Ecto neural progenitor cell (in vitro differentiated cells): ENCODE data around the gene DNM1.

Source experiments
- DNase-seq: peaks from one replicate; pipeline ENCODE4 v3.0.0-alpha.2; 2018; ENCODE audit warnings: low spot score

DNM1 gene

GRCh38 chr9:128203024-128203706, at the start of gene DNM1:
Gene DNM1 (plus strand): TSS chr9:128203379. CDS start chr9:128203471, 92 bp downstream.
- peak; percentile 86 for DNase-seq

DNA sequence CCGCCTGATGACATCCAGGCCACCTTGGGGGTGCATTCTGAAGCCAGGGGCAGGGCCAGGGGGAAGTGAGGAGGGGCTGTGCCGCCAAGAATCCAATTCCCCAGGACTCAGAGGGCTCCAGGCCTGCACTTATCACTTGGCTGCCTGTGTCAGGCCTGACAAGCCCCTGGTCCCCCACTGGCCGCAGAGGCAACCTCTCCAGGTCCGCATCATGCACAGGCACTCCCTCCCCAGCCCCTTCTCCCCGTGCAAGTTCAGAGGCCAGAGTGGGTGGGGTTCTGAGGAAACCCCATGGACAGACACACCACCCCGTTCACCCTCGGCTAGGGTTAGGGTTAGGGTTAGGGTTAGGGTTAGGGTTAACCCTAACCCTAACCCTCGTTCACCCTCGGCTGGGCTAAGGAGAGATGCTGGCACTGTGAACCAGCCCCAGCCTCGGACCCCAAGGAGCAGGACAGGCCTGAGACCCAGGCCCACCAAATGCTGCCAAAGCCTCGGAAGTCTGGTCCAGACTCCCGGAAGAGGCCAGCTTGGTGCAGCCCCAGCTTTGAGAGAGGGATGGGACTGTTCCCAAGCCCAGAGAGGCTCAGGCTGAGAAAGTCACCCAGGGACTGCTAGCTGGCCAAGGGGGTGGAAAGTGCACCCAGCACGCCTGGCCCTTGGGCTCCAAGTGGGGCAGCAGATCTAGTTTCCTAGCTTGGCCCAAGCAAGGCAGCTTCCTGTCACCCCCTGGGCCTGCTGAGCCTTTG, 49.1 kb upstream of the DNM1 start:
- DNase-seq = no peak

DNA sequence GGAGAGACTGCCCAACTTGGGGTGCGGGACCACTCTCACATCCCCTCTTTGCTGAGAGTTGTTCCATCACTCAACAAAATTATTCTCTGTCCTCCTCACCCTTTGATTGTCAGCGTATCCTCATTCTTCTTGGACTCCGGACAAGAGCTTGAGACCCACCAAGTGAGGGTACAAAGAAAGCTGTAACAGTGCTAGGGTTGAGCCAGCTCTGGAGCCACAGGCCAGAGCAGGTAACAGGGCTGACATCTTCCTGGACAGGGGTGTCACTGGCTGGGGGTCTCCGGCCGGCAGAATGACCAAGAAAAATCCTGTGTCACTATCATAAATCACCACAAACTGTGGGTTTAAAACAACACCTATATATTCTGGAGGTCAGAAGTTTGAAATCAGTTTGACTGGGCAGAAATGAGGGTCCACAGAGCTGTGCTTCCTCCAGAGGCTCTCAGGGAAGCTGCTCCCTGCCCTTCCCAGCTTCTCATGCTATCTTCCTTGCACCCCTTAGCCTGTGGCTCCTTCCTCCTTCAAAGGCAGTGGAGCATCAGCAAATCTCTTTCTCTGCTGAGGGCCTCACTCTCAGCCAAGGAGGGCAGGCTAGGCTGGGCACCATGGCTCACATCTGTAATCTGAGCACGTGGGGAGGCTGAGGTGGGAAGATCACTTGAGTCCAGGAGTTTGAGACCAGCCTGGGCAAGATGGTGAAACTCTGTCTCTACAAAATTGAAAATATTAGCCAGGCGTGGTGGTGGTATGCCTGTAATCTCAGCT, 47.3 kb upstream of the DNM1 start:
- no peak for DNase-seq

DNA sequence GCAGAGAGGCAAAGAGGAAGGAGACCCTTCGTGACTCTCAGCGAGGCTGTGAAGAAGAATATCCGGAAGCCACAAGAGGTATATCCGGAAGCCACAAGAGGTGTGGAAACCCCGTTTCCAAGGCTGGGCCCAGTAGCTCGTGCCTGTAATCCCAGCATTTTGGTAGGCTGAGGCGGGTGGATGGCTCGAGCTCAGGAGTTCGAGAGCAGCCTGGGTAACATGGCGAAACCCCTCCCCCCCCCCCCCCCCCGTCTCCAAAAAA, 43.7 kb upstream of the DNM1 start:
- DNase-seq = no peak

GRCh38 chr9:128159784-128160602, 43.2 kb upstream of the DNM1 start, which contains the start of gene BBLN:
Gene BBLN (plus strand): TSS chr9:128160265. CDS start chr9:128160408, 143 bp downstream.
- peak; percentile 98 for DNase-seq

- DNase-seq = peak; percentile 54
Observed at GRCh38 chr9:128160603-128160987, 42.6 kb upstream of the DNM1 start.

DNA sequence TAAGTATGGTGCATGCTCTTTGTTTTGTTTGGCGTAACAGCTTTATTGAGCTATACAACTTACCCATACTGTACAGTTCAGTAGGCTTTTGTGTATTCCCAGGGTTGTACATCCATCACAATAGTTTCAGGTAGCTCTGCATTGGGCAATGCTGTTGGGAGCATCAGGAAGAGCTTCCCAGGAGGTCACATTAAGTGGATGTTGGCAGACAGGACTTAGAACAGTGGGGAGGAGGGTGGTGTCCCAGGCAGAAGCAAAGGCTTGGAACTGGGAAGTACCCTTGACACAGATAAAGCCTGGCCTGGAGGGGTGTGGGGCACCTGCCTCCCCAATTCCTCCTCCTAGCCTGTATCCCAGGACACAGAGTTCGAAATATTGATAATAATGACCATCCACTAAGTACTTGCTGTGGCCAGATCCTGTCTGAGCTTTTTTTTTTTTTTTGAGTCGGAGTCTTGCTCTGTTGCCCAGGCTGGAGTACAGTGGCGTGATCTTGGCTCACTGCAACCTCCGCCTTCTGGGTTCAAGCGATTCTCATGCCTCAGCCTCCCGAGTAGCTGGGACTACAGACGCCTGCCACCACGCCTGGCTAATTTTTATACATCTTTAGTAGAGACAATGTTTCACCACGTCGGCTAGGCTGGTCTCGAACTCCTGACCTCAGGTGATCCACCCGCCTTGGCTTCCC, 41.8 kb upstream of the DNM1 start:
- DNase-seq = no peak

DNA sequence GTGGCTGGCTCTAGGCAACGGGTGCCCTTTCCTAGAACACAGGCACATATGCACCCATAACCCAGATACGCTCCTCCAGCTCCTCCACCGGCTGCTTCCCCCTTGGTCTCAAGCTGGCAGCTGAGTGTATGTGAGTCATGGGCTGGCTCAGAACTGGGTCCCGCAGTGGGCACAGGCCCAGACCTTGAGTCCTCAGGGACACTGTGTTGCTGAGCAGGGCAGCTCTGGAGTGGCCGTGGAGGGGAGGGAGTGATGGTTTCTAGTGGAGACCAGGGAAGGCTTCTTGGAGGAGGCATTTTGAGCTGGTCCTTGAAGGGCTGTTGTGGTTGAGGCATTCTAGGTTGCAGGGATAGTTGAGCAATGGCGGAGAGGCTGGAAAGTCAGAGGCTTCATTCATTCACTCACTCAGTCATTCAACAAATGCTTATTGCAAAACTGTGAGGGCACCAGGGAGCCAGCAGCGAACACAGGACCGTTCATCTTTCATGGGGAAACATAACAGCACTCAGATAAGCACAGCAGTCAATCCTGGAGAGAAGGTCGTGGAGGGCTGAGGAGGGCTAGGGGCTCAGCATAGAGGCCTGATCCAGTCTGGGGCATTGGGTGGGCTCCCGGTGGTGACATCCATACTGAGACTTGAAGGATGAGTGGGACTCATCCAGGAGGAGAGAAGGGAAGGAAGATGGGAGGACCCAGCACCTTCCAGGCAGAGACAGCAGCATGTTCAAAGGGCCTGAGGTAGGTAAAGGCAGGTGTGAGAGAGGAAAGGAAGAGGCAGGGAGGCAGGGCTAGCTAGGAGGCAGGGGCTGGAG, 40.8 kb upstream of the DNM1 start:
- DNase-seq = no peak

DNA sequence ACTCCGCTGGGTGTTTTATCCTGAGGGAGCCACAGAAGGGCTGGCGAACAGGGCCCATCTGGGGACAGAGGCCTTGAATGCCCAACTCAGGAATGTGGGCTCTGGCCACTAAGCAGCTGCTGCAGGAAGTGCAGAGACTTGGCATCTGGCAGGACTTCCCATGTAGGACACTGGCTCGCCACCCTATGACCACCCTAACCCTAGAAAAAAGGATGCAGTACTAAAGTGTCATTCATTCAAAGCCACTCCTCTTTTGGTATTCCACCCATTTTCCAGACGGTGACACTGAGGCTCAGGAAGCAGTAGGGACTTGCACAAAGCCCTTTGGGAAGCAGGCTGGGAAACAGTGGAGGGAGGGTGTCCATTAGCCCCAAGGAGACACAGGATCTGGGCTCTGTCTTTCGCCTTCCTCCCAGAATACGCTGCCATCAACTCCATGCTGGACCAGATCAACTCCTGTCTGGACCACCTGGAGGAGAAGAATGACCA, 40.1 kb upstream of the DNM1 start:
- DNase-seq = no peak

DNA sequence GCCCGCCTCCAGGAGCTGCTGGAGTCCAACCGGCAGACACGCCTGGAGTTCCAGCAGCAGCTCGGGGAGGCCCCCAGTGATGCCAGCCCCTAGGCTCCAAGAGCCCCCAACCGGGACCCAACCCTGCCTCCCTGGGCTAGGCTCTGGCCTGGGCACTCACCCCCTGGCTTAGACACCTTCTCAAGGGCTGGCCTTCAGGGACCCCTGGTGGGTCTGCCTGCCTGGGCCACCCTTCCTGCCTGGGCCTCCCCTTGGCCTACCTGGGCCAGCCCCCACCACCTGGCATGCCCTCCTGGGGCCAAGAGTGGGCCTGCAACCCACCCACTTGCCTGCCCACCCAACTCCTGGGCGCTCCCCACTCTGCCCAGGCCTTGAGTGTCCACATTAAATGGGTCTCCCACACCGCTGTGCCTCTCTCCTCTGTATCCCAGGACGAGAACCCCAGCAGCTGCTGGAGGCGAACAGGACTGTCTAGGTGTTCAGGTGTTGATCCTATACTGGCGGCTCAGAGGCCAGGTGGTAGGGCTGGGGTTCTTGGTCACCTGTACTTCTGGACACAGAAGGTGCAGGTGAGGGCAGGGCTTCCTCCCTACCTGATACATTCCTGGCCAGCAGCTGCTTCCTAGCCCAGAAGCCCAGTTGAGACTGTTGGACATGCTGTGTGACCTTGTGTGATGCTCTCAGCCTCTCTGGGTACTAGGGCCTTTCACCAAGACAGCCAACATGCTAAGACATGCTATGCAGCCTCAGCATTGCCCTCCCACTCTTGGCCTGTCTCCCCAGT, 39.5 kb upstream of the DNM1 start:
- no peak for DNase-seq

DNA sequence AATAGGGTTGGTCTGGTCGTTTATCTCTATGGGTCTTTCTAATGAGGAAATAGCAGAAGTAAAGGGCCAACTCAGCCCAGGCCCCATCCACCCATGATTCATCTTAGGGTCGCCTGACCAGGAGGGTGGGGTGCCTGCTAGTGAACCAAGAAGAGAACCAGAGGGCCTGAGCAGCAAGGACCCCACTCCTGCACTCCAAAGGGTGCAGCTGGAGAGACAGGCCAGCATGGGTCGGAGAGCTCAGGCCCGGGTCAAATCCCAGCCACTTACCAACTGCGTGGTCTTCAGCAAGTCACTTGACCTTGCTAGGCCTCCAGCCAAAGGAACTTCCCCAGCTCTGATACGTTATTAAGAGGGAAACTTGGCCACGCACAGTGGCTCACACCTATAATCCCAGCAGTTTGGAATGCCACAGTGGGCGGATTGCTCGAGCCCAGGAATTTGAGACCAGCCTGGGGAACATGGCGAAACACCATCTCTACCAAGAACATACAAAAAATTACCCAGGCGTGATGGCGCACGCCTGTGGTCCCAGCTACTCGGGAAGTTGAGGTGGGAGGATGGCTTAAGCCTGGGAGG, 38.8 kb upstream of the DNM1 start:
- DNase-seq = no peak

- no peak for DNase-seq
Observed at GRCh38 chr9:128166169-128166568, 37.0 kb upstream of the DNM1 start.

DNA sequence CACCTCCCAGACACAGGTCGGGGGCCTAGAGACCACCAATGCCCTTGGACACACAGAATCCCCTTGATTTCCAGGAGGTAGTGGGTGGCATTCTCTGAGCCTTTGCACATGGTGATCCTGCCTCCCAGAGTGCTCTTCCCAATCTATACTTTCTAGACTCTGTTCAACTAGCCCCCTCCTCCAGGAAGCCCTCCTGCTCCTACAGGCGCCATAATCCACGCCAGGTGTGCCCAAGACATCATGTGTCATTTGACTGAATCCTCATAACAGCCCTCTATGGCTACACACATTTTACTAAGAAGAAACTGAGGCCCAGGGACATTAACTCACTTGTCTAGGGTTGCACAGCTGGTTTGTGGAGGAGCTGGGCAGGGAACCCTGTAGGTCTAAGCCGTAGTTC, 36.0 kb upstream of the DNM1 start:
- DNase-seq = no peak

- DNase-seq = no peak
Observed at GRCh38 chr9:128168731-128169308, 34.4 kb upstream of the DNM1 start.

DNA sequence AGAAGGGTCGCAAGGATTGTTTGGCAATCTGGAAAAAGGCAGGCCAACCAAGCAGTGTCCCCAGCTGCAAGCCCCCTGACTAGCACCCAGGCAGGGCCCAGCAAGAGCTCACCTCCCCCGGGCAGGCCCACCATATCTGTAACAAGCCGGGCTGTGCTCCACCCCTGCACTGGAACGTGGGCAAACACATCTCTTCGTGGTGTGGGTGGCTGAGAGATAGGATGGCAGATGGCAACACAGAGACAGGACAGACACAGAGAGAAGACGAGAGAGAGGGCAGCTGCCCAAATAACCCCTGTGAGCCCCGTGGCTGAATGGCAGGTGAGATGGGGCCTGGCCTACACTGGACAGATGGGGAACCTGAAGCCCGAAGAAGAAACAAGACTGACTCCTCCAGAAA, 33.7 kb upstream of the DNM1 start:
- no peak for DNase-seq

DNA sequence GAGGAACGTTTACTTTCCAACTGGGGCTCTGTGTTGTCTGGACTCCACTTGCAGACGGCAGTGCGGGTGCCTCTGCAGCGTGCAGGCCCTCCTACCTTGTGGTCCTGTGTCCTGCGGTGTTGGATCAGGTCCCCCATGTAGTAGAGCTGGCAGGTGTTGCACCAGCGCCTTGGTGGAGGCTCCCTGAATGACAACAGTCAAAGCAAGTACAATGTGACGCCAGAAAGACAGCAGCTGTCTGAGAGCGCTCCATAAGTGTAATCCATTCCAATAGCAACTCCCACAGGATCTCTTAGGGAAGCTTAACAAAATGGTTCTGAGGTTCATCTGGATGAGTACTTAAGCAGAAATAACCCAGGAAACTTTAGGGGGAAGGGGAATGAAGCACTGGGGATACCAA, 33.3 kb upstream of the DNM1 start:
- no peak for DNase-seq

- DNase-seq = no peak
Observed at GRCh38 chr9:128174062-128174461, 29.1 kb upstream of the DNM1 start.

GRCh38 chr9:128175102-128175563, 28.0 kb upstream of the DNM1 start:
- DNase-seq = no peak

GRCh38 chr9:128175726-128176125, 27.5 kb upstream of the DNM1 start:
- no peak for DNase-seq
